IPS DF 4.7 (cell line): ENCODE measurements around the gene PHACTR1.

ENCODE experiments used
- DNase-seq: peaks from one replicate; pipeline ENCODE4 v3.0.0-alpha.2; 2013; ENCODE audit warnings: low spot score; ENCODE audit errors: extremely low read depth

PHACTR1 gene

DNA sequence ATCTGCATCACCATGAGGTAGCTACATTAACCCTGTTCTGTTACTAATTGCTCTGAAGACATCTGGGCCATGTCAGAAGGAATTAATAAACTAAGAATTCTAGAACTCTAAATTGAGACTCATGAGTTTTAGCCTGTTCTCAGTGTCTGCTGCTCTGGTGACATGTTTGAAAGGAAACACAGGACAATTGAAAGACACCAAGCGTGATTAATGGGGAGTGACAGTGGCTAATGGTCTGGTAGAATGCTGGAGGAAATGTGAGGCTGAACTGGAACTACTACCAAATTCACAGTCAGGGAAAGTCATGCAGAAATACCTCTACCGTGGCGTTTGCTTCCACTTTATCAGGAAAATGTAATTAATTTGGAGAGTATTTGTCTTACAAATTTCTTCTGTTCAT, 471.7 kb downstream of the PHACTR1 start:
- DNase-seq: no peak

GRCh38 chr6:13189710-13190109, 473.1 kb downstream of the PHACTR1 start:
- no peak for DNase-seq

GRCh38 chr6:13190376-13190775, 473.8 kb downstream of the PHACTR1 start:
- no peak for DNase-seq

GRCh38 chr6:13191461-13191860, 474.9 kb downstream of the PHACTR1 start:
- DNase-seq: no peak

GRCh38 chr6:13194852-13195251, 478.3 kb downstream of the PHACTR1 start:
- DNase-seq: peak; percentile 30

GRCh38 chr6:13195803-13196202, 479.2 kb downstream of the PHACTR1 start:
- no peak for DNase-seq

DNA sequence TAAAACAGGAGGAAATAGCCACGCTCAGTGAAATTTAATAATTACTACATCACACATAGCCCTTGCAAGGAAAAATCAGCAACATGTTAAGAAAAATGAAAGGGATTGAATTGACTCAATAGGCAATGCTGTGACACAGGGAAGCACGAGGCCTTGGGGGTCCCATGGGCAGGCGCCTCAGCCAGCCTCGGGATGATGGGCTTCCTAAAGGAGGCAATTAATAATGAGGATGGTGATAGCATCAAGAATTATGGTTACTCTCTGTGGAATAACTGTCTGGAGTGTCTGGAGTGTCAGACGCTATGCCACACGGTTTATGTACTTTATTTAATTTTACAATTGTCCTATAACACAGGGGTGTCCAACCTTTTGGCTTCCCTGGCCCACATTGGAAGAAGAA, 481.6 kb downstream of the PHACTR1 start:
- DNase-seq: no peak

GRCh38 chr6:13201336-13201735, 484.8 kb downstream of the PHACTR1 start:
- no peak for DNase-seq

GRCh38 chr6:13203145-13203544, 486.6 kb downstream of the PHACTR1 start:
- no peak for DNase-seq

GRCh38 chr6:13205106-13205505, 488.5 kb downstream of the PHACTR1 start:
- no peak for DNase-seq

GRCh38 chr6:13212096-13212495, 495.5 kb downstream of the PHACTR1 start:
- DNase-seq: no peak

- DNase-seq: no peak
Measured at GRCh38 chr6:13212538-13212937, 496.0 kb downstream of the PHACTR1 start.

DNA sequence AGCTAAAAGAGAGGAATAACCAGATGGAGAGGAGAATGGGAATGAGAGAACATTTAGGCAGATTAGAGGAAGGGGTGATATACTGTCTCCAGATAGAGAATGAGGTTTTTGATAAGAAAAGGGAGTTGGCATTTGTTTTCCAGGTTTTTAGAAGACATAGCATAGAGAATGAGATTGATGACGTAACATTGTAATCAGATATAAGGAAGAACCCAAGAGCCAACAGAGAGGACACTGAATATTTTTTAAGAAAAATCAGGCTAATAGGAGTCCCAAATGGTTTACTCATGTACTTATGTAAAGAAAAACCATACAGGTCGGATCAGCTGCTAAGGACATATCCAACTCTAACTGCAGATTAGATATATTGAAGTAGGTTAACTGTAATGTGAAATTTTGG, 498.8 kb downstream of the PHACTR1 start:
- DNase-seq: no peak

- no peak for DNase-seq
Measured at GRCh38 chr6:13216236-13217014, 499.9 kb downstream of the PHACTR1 start.

- no peak for DNase-seq
Measured at GRCh38 chr6:13217206-13217905, 500.8 kb downstream of the PHACTR1 start.

GRCh38 chr6:13220266-13220665, 503.7 kb downstream of the PHACTR1 start:
- DNase-seq: no peak

DNA sequence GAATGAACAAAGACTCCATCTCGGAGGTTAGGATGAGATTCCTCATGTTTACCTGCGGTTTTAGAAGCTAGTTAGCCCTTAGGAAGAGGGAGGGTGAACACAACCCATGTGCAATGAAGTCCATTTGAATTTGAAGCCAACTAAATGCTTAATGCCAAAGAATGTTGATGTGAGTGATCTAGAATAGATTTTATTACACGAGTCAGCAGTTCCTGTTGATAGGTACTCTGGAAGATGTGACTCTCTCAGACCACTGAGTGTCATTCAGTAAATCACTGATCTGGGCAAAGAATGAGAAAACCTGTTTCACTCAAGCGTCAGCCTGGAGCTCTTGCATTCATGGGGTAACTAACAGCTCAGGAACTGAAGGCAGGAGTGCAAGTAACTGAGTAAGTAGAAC, 505.5 kb downstream of the PHACTR1 start:
- no peak for DNase-seq

GRCh38 chr6:13226071-13226470, 509.5 kb downstream of the PHACTR1 start:
- DNase-seq: no peak

- DNase-seq: no peak
Measured at GRCh38 chr6:13228264-13229204, 512.0 kb downstream of the PHACTR1 start.

DNA sequence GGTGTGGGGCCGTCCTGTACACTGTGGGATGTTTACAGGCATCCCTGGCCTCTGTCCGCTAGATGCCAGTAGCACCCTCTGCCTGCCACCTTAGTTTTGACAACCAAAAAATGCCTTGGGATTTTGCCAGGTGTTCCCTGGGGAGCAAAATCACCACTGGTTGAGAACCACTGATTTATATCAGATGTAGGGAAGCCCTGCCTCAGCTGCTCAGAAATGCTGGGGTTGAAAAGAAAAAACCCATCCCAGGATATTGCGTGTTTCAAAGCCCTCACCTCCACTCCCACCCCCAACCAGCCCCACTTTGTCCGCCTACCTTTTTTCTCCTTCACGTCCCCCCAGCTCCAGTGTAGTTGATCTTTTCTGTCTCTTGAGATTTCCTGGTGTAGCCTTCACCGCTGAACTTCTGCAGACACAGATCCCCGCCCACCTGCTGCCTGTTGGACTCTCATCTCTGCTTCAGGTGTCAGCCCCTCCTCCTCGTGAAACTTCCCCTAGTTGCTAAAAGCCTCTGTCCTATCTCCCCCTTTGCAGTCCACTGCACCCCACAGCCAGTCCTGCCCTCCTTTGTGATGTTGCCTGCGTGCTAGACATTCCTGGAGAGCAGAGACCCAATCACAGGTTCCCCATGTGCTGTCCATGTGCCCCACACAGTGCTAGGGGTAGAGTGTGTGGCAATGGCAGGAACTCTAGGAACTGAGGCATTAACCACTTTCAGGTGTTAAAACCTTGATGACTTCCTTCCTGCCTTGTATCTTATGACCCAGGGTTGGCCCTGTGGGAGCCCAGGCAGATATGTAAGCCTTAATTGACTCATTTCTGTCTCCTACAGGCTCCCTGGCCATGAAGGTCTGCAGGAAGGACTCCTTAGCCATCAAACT, 512.9 kb downstream of the PHACTR1 start:
- no peak for DNase-seq

- DNase-seq: no peak
Measured at GRCh38 chr6:13233106-13233505, 516.5 kb downstream of the PHACTR1 start.
